ENCODE data around the gene PDGFC. TPM values are rescaled to one million over a fixed set of nuclear protein-coding genes. Genes with fewer than 3 reads are reported as not detected.

Gene PDGFC
- total RNA-seq, 1 experiment from 2014 or later, result 4.5 TPM

DNA sequence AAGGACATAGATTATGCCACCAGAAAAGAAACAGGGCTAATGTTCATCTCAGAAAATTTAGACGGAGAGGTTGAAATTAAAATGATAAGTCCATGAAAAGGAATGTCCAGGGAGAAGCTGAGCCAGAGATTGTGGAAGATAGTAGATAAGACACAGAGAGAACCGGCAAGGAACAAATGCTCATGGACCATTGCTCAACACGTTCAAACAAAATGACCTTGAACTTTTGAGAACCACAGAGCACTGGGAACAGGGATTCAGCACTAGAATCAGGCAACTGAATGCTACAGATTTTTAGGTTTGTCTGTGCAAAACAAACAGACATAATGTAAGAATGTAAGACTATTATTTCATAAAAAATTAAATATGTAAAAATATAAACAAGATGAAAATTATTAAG, 206.3 kb downstream of the PDGFC start:
- DNase-seq, result no peak
- no peaks in the 10 kb centered on the region for H3K4me1 ChIP-seq (ENCODE audit: insufficient read depth, low read length)
- H2AFZ ChIP-seq (ENCODE audit: low read length), result no peak overlapping the region
- Mint-ChIP-seq H3K27ac (no peak overlapping the region), H3K4me3 (no peak overlapping the region), H3K36me3 (ENCODE audit: insufficient read depth in 1 of 3, low read depth in 3 of 3) (no peaks in the 10 kb centered on the region), H3K9me3 (no peaks in the 10 kb centered on the region), H3K27me3 (ENCODE audit: low read depth) (no peaks in the 10 kb centered on the region), H3K4me1 (peaks cover 4 to 8% of the 10 kb centered on the region in 2 experiments)
- no peaks in the 10 kb centered on the region for H3K79me2 ChIP-seq (ENCODE audit: insufficient read depth, low read length)
- WGBS (ENCODE audit: extremely low coverage, insufficient read length, low lambda C conversion rate), result no CpG with 5 or more reads among the region's 3 CpGs
- H4K8ac ChIP-seq (replicated peaks; ENCODE audit: insufficient read length, low read depth, low read length), result no peak overlapping the region
- H2BK20ac ChIP-seq (ENCODE audit: low read depth, low read length, poor library complexity, severe bottlenecking), result no peak overlapping the region
- no peak overlapping the region for H2BK15ac ChIP-seq (ENCODE audit: low read depth, low read length)
- H3K23me2 ChIP-seq (ENCODE audit: insufficient read length, low read depth, low read length, poor library complexity, severe bottlenecking), result no peaks in the 10 kb centered on the region
- no peak overlapping the region for H3T11ph ChIP-seq (ENCODE audit: low read length)
- no peaks in the 10 kb centered on the region for H3K9me3 ChIP-seq (ENCODE audit: control insufficient read depth, low read depth, low read length)
- H3K9ac ChIP-seq (ENCODE audit: extremely low read depth, insufficient read length, low read length), result no peak overlapping the region
- no peak overlapping the region for H3K56ac ChIP-seq (ENCODE audit: insufficient read length, low read depth, low read length)
- H2BK12ac ChIP-seq (ENCODE audit: insufficient read length, low read depth, low read length), result no peak overlapping the region
- H3K14ac ChIP-seq (ENCODE audit: insufficient read depth, low read length), result no peak overlapping the region
- H4K91ac ChIP-seq (ENCODE audit: insufficient read length, low read depth, low read length), result no peak overlapping the region
- H3K79me1 ChIP-seq (ENCODE audit: insufficient read depth, low read depth, low read length, poor library complexity, severe bottlenecking), result no peaks in the 10 kb centered on the region
- H2BK120ac ChIP-seq (ENCODE audit: low read depth, low read length, poor library complexity, severe bottlenecking), result no peak overlapping the region
- no peak overlapping the region for H3K18ac ChIP-seq (ENCODE audit: insufficient read length, low read depth, low read length)
- TF ChIP-seq, protein P1, sequence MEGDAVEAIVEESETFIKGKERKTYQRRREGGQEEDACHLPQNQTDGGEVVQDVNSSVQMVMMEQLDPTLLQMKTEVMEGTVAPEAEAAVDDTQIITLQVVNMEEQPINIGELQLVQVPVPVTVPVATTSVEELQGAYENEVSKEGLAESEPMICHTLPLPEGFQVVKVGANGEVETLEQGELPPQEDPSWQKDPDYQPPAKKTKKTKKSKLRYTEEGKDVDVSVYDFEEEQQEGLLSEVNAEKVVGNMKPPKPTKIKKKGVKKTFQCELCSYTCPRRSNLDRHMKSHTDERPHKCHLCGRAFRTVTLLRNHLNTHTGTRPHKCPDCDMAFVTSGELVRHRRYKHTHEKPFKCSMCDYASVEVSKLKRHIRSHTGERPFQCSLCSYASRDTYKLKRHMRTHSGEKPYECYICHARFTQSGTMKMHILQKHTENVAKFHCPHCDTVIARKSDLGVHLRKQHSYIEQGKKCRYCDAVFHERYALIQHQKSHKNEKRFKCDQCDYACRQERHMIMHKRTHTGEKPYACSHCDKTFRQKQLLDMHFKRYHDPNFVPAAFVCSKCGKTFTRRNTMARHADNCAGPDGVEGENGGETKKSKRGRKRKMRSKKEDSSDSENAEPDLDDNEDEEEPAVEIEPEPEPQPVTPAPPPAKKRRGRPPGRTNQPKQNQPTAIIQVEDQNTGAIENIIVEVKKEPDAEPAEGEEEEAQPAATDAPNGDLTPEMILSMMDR (conservative IDR thresholded peaks at IDR 0.05), result no peak
- H4K5ac ChIP-seq (ENCODE audit: insufficient read length, low read depth, low read length), result no peak overlapping the region
- no peaks in the 10 kb centered on the region for H4K20me1 ChIP-seq (ENCODE audit: control insufficient read depth, insufficient read depth, insufficient read length)
- H2BK5ac ChIP-seq (ENCODE audit: insufficient read length, low read length), result no peak overlapping the region
- no peak overlapping the region for H3K23ac ChIP-seq (ENCODE audit: insufficient read length, low read depth, low read length)
- no peak overlapping the region for H2AK5ac ChIP-seq (ENCODE audit: insufficient read length, low read length)
- H3K27ac ChIP-seq (ENCODE audit: insufficient read length, low read depth, low read length), result no peak overlapping the region
- no peaks in the 10 kb centered on the region for H3K27me3 ChIP-seq (ENCODE audit: insufficient read depth, low read length)
- H3K4me2 ChIP-seq (ENCODE audit: insufficient read depth, insufficient read length, low read length), result no peak overlapping the region
- H3K4ac ChIP-seq (ENCODE audit: low read depth, low read length), result no peak overlapping the region
